ENCODE results near the gene MRPL17.

The MRPL17 gene

DNA sequence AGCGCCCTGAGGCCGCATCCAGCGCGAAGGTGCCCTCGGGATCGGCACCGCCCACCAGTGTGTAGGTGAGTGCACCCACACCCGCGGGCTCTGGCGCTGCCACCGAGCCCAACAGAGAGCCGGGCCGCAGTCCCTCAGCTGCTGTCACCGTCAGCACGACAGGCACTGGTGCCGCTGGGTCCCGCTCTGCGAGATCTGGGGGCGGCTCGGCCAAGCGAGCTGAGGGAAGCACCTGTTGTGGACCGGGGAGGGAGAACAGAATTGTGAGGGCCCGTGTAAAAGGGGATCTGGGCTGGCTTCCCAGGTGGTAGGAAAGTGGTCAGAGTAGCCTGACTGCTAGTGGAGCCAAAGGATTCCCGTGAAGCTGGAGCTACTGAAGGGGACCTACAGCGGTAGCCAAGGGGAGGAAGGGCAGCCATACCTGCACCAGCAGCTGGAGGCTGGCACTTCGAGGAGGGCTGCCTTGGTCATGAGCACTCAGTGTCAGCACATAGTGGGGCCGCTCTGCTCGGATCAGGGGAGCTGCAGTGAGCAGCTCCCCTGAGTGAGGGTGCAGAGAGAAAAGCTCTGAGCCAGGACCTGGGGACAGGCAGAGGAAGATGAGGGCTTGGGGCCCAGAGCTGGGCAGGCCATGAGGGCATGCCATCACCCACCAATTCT is 52.4 kb downstream of the MRPL17 start:
- DNase-seq: no peak
